DOHH2 (cell line): ENCODE results near the gene USF3.

Experiments
- EZH2phosphoT487 ChIP-seq: fragments of 200-600 bp; sonication (generic); IDR thresholded peaks from 2 replicates; pipeline ENCODE4 v1.6.1; 2017; ENCODE audit warnings: borderline replicate concordance, mild to moderate bottlenecking, antibody characterized with exemption, low read length, moderate library complexity, mixed read lengths
- TF ChIP-seq, protein P1 (sequence below): fragments of 200-600 bp; sonication (generic); IDR thresholded peaks from one replicate; pipeline ENCODE4 v1.5.1; 2014; ENCODE audit warnings: antibody characterized with exemption, mild to moderate bottlenecking, low read depth, low read length; ENCODE audit not compliant: poor library complexity, severe bottlenecking

- TF ChIP-seq, protein P1, sequence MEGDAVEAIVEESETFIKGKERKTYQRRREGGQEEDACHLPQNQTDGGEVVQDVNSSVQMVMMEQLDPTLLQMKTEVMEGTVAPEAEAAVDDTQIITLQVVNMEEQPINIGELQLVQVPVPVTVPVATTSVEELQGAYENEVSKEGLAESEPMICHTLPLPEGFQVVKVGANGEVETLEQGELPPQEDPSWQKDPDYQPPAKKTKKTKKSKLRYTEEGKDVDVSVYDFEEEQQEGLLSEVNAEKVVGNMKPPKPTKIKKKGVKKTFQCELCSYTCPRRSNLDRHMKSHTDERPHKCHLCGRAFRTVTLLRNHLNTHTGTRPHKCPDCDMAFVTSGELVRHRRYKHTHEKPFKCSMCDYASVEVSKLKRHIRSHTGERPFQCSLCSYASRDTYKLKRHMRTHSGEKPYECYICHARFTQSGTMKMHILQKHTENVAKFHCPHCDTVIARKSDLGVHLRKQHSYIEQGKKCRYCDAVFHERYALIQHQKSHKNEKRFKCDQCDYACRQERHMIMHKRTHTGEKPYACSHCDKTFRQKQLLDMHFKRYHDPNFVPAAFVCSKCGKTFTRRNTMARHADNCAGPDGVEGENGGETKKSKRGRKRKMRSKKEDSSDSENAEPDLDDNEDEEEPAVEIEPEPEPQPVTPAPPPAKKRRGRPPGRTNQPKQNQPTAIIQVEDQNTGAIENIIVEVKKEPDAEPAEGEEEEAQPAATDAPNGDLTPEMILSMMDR: no peak
- TF ChIP-seq EZH2phosphoT487: no peak
These were observed 1.0 kb downstream of the USF3 start for GRCh38 chr3:113695431-113695785.
